HG02678 (cell line): ENCODE measurements around the gene GPHA2.
A peak's percentile ranks its signal among the peaks of the same experiment; 100 is the strongest.

Source experiments
- ATAC-seq: cut with Tn5 transposase; IDR thresholded peaks from one replicate; pipeline ENCODE4 v1.9.1; 2021; ENCODE audit warnings: mild to moderate bottlenecking, moderate library complexity; ENCODE audit not compliant: unreplicated experiment

The GPHA2 gene

GRCh38 chr11:64892838-64893193 is 42.9 kb downstream of the GPHA2 start:
- no peak for ATAC-seq

GRCh38 chr11:64892411-64892831 is 43.3 kb downstream of the GPHA2 start:
- ATAC-seq = no peak

- no peak for ATAC-seq
Observed at GRCh38 chr11:64891880-64892279, 43.8 kb downstream of the GPHA2 start.

- no peak for ATAC-seq
Observed at GRCh38 chr11:64891215-64891848, 44.4 kb downstream of the GPHA2 start.

- no peak for ATAC-seq
Observed at GRCh38 chr11:64890522-64890939, 45.2 kb downstream of the GPHA2 start.

GRCh38 chr11:64888729-64889511 is 46.8 kb downstream of the GPHA2 start:
- no peak for ATAC-seq

- no peak for ATAC-seq
Observed at GRCh38 chr11:64888406-64888728, 47.3 kb downstream of the GPHA2 start.

- ATAC-seq = peak; percentile 85
Observed at GRCh38 chr11:64887757-64888405, 47.8 kb downstream of the GPHA2 start.

GRCh38 chr11:64887234-64887756 is 48.4 kb downstream of the GPHA2 start:
- no peak for ATAC-seq

GRCh38 chr11:64885367-64886286 is 50.1 kb downstream of the GPHA2 start:
- ATAC-seq = no peak
